SH-SY5Y (cell line): ENCODE data around the gene CLSTN2.

Experiments
- GATA2 ChIP-seq: IDR thresholded peaks from 2 replicates; pipeline ENCODE4 v1.6.1; 2011; ENCODE audit warnings: mild to moderate bottlenecking, low read depth, low read length
- GATA3 ChIP-seq: IDR thresholded peaks from 2 replicates; pipeline ENCODE4 v1.6.1; 2011; ENCODE audit warnings: low read depth, mild to moderate bottlenecking, low read length, moderate library complexity

DNA sequence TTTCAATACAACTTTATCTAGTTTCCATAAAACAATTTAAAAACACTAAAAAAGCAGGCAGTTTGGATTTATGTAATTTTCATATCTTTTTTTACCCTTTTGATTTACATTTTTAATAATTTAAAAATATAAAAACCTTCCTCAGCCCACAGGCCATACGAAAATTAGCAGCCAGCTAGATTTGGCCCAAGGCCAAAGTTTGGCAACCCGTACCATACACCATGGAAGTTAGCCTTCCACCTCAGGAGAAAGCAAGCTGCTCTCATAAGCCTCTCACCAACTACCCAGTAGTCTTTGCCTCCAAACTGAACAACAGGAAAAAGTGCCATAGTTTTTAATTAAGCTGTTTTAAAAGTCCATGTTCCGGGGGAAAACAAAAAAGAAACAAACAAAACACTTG lies 635.6 kb downstream of the CLSTN2 start:
- TF ChIP-seq GATA2 (no peak), GATA3 (no peak)
